ENCODE results near the gene TTF2.

Gene TTF2

GRCh38 chr1:117068580-117068979 lies 8.5 kb downstream of the TTF2 start:
- TF ChIP-seq CTCF (IDR thresholded peaks at IDR 0.05; ENCODE audit: insufficient read depth, low read depth, low read length, missing control alignments): no peak

GRCh38 chr1:117069220-117069844 lies 9.2 kb downstream of the TTF2 start:
- no peak for DNase-seq (ENCODE audit: low read depth)
- no peak overlapping the region for H3K4me3 ChIP-seq (ENCODE audit: low read length)
- TF ChIP-seq CTCF (IDR thresholded peaks at IDR 0.05; ENCODE audit: insufficient read depth, low read depth, low read length, missing control alignments): no peak

More at GRCh38 chr1:117068580-117068979, 8.5 kb downstream of the TTF2 start:
- no peak for DNase-seq (ENCODE audit: low read depth)
- H3K4me3 ChIP-seq (ENCODE audit: low read length): no peak overlapping the region

GRCh38 chr1:117070124-117070523 lies 10.0 kb downstream of the TTF2 start:
- TF ChIP-seq CTCF (IDR thresholded peaks at IDR 0.05; ENCODE audit: insufficient read depth, low read depth, low read length, missing control alignments): no peak
- no peak for DNase-seq (ENCODE audit: low read depth)
- H3K4me3 ChIP-seq (ENCODE audit: low read length): no peak overlapping the region

GRCh38 chr1:117076648-117077047 lies 16.5 kb downstream of the TTF2 start:
- TF ChIP-seq CTCF (IDR thresholded peaks at IDR 0.05; ENCODE audit: insufficient read depth, low read depth, low read length, missing control alignments): no peak
- H3K4me3 ChIP-seq (ENCODE audit: low read length): no peak overlapping the region
- no peak for DNase-seq (ENCODE audit: low read depth)

GRCh38 chr1:117077267-117077666 lies 17.1 kb downstream of the TTF2 start:
- TF ChIP-seq CTCF (IDR thresholded peaks at IDR 0.05; ENCODE audit: insufficient read depth, low read depth, low read length, missing control alignments): no peak
- DNase-seq (ENCODE audit: low read depth): peak; percentile 99
- no peak overlapping the region for H3K4me3 ChIP-seq (ENCODE audit: low read length)

GRCh38 chr1:117079737-117080136 lies 19.6 kb downstream of the TTF2 start:
- no peak overlapping the region for H3K4me3 ChIP-seq (ENCODE audit: low read length)
- DNase-seq (ENCODE audit: low read depth): no peak
- no peak for TF ChIP-seq CTCF (IDR thresholded peaks at IDR 0.05; ENCODE audit: insufficient read depth, low read depth, low read length, missing control alignments)

- no peak for TF ChIP-seq CTCF (IDR thresholded peaks at IDR 0.05; ENCODE audit: insufficient read depth, low read depth, low read length, missing control alignments)
- no peak overlapping the region for H3K4me3 ChIP-seq (ENCODE audit: low read length)
- no peak for DNase-seq (ENCODE audit: low read depth)
Measured at GRCh38 chr1:117084231-117084630, 24.1 kb downstream of the TTF2 start.

All from epithelial cell of esophagus (primary cell).